Uterus (tissue), 4 donors: ENCODE measurements around the gene LRP2BP. TPM values are rescaled to one million over a fixed set of nuclear protein-coding genes. Genes with fewer than 3 reads are reported as not detected.

ENCODE experiments used
- DNase-seq, 2 donors: peaks; one replicate each; pipeline ENCODE4 v3.0.0-alpha.2; 2019 to 2020
- H3K27ac ChIP-seq, 2 donors: fragments of 200-600 bp; sonication (generic); 1 replicate in 1 of 2; 2 replicates in 1 of 2; pipeline ENCODE4 v1.5.1; 2016 to 2018
- H3K27me3 ChIP-seq, 2 donors: fragments of 200-600 bp; sonication (generic); one replicate each; pipeline ENCODE4 v1.5.1; 2018 to 2019; ENCODE audit warnings: control low read depth in 1 of 2
- H3K36me3 ChIP-seq, 2 donors: fragments of 200-600 bp; sonication (generic); one replicate each; pipeline ENCODE4 v1.5.1; 2019; ENCODE audit warnings: control low read depth in 1 of 2
- H3K4me1 ChIP-seq, 2 donors: fragments of 200-600 bp; sonication (generic); one replicate each; pipeline ENCODE4 v1.5.1; 2018 to 2019; ENCODE audit warnings: control low read depth in 1 of 2
- H3K4me3 ChIP-seq, 2 donors: fragments of 200-600 bp; sonication (generic); 1 replicate in 1 of 2; 2 replicates in 1 of 2; pipeline ENCODE4 v1.5.1; 2018 to 2019; ENCODE audit warnings: mild to moderate bottlenecking in 1 of 2
- H3K9me3 ChIP-seq, 2 donors: fragments of 200-600 bp; sonication (generic); one replicate each; pipeline ENCODE4 v1.5.1; 2019; ENCODE audit warnings: control low read depth in 1 of 2
- POLR2A ChIP-seq, 2 donors: fragments of 450-650 bp; IDR thresholded peaks; one replicate each; pipeline ENCODE4 v1.6.1; 2016; ENCODE audit warnings: antibody characterized with exemption in 2 of 2, mild to moderate bottlenecking in 1 of 2, moderate library complexity in 1 of 2
- intact Hi-C: fragments of 100-400 bp; cut with DNase I; formaldehyde crosslinking; loops from one replicate; pipeline ENCODE4 v1.15.1; 2023; ENCODE audit warnings: low total_unique reads
- total RNA-seq, 4 donors: library from RNA; depleted of rRNA in 3 of 4; stranded (reverse); fragments of >200 nt in 3 of 4; gene quantifications; one replicate each; pipeline versions ENCODE4 v1.1.0 to v1.2.4, GENCODE V29; 2014 to 2023
- TF ChIP-seq, protein P1 (sequence below), 4 experiments: fragments of 200-600 bp in 2 of 4; fragments of 450-650 bp in 2 of 4; sonication (generic) in 2 of 4; IDR thresholded peaks; one replicate each; pipeline ENCODE4 v1.5.1; 2016 to 2019; ENCODE audit warnings: antibody characterized with exemption in 4 of 4, mild to moderate bottlenecking in 2 of 4, moderate library complexity in 1 of 4
- donor health status: DM: yes; HTN: yes; CAD: no.

Gene LRP2BP
- 1 to 10 TPM; 1.2 to 3.3 (median 2.0) TPM for total RNA-seq

DNA sequence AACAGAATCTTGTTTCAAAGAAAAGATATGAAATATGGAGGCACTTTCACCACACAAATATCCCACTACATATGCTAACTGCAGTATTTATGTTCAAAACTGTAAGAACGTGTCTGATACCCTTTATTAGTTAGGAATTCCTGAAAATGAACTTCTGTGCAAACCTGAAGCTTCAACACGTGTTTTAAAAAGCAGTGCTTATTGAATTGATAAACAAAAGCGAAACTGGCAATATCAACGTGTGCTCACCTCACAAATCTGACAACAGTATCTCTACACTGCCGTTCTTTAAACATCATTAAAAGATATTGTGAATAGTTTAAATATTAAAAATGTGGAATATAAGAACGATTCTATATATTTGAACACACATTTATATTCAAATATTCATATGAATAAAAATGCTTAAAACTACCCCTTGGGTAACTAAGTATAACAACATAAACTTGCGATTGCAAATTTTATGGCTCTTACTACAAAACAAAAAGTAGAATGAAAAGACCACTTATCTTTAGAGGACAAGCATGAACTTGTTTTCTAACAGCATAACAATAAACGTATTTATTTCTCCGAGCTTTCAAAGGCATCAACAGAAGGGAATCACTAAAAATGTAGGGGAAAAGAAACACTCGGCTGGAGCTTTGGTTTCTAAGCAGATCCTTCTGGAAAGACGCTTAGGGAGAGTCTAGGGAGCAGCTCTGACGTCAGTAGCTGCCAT is at the start of gene LRP2BP:
Gene LRP2BP, minus strand, starts transcription at position 687 of the 718 bp plus-strand sequence. CDS start 17,738 bp downstream, outside the sequence.
- peak within 1 kb of the TSS; percentile 98 to 99 for H3K27ac ChIP-seq
- no peaks in the 10 kb centered on the region for H3K27me3 ChIP-seq
- H3K4me1 ChIP-seq = no peaks in the 10 kb centered on the region
- no peaks in the 10 kb centered on the region for H3K36me3 ChIP-seq
- peak within 1 kb of the TSS; percentile 82 to 92 for H3K4me3 ChIP-seq
- intact Hi-C loops = no loop called here
- H3K9me3 ChIP-seq = no peaks in the 10 kb centered on the region
- no peak for TF ChIP-seq POLR2A (IDR thresholded peaks at IDR 0.05)
- TF ChIP-seq, protein P1, sequence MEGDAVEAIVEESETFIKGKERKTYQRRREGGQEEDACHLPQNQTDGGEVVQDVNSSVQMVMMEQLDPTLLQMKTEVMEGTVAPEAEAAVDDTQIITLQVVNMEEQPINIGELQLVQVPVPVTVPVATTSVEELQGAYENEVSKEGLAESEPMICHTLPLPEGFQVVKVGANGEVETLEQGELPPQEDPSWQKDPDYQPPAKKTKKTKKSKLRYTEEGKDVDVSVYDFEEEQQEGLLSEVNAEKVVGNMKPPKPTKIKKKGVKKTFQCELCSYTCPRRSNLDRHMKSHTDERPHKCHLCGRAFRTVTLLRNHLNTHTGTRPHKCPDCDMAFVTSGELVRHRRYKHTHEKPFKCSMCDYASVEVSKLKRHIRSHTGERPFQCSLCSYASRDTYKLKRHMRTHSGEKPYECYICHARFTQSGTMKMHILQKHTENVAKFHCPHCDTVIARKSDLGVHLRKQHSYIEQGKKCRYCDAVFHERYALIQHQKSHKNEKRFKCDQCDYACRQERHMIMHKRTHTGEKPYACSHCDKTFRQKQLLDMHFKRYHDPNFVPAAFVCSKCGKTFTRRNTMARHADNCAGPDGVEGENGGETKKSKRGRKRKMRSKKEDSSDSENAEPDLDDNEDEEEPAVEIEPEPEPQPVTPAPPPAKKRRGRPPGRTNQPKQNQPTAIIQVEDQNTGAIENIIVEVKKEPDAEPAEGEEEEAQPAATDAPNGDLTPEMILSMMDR (IDR thresholded peaks at IDR 0.05) = no peak
- DNase-seq = no peak

DNA sequence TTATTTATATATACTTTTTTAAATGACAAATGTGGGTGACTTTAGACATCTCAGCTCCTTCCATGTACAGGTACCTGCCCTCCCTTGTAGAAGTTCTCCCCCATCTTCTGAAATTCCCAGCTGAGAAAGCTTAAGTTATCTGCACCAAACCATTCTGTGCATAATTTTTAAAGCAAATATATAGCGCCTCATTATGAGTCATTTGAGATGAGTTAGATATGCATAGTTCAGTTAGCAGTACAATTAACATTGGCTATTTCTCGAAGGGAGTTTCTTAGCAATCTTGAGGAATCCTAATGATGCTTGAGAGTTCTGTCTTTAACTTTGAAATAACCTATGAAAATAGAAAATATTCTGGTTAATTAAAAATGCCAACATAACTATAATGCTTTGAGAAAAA is 49.5 kb upstream of the LRP2BP start:
- intact Hi-C loops = no loop called here
- DNase-seq = no peak
- Histone ChIP-seq H3K36me3 (no peaks in the 10 kb centered on the region), H3K27me3 (no peaks in the 10 kb centered on the region), H3K4me1 (no peaks in the 10 kb centered on the region), H3K27ac (no peak overlapping the region), H3K4me3 (no peak overlapping the region), H3K9me3 (no peaks in the 10 kb centered on the region)
- no peak for TF ChIP-seq POLR2A (IDR thresholded peaks at IDR 0.05)
- TF ChIP-seq, protein P1 (IDR thresholded peaks at IDR 0.05) = no peak

DNA sequence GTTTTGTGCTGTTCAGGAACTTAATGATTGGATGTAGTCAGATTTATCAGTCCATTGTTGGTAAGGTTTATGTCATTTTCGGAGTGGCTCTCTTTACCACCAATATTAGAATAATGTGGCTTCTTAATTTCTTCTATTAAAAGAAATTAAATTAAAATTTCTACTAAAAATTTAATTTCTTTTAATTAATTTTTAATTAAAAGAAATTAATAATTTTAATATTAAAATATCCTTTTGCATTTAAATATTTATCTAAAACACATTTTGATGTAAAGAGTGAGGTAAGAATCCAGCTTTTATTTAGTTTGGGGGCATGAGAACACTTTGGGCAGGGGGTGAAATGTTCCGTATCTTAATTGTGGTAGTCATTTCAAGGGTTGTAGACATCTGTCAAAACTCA is 45.8 kb upstream of the LRP2BP start:
- DNase-seq = no peak
- intact Hi-C loops = no loop called here
- TF ChIP-seq, protein P1 (IDR thresholded peaks at IDR 0.05) = no peak
- no peak for TF ChIP-seq POLR2A (IDR thresholded peaks at IDR 0.05)
- Histone ChIP-seq H3K4me1 (no peaks in the 10 kb centered on the region), H3K36me3 (no peaks in the 10 kb centered on the region), H3K9me3 (no peaks in the 10 kb centered on the region), H3K4me3 (no peak overlapping the region), H3K27me3 (no peaks in the 10 kb centered on the region), H3K27ac (no peak overlapping the region)

DNA sequence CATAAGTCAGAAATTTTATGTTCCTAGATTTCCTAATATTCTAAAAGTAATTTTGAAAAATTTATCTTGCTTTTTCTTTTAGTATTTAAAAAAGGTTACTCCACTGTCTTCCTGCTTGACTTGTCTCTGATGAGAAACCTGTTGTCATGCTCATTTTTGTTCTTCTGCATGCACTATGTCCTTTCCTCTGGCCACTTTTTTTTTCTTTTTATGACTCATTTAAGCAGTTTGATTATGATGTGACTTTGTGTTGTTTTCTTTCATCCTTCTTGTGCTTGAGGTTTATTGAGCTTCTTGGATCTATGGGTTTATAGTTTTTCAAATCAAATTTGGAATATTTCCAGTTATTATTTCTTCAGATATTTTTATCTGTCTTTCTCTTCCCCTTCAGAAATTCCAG is 42.1 kb upstream of the LRP2BP start:
- DNase-seq = no peak
- Histone ChIP-seq H3K4me3 (no peak overlapping the region), H3K36me3 (no peaks in the 10 kb centered on the region), H3K27ac (no peak overlapping the region), H3K27me3 (no peaks in the 10 kb centered on the region), H3K4me1 (no peaks in the 10 kb centered on the region), H3K9me3 (no peaks in the 10 kb centered on the region)
- TF ChIP-seq, protein P1 (IDR thresholded peaks at IDR 0.05) = no peak
- no peak for TF ChIP-seq POLR2A (IDR thresholded peaks at IDR 0.05)
- intact Hi-C loops = no loop called here

DNA sequence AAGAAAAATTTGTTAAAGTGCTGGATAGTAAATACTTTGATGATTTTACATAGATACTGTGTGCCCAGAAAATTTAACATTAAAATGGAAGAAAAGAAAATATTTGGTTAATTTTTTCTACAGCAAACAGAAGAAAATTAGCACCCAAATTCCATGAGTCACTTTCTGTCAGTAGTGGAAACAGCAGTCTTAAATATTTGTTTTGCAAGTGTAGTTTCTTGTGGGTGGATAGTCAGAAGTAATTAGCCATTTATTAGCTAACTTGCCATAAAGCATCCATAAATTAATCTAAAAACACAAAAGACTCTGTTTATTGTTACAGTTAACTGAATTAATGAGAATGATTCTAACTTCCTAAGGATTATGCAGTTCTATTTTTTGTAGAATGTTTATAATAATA is 39.7 kb upstream of the LRP2BP start:
- no peak for DNase-seq
- H3K9me3 ChIP-seq = no peaks in the 10 kb centered on the region
- intact Hi-C loops = no loop called here
- no peaks in the 10 kb centered on the region for H3K4me1 ChIP-seq
- TF ChIP-seq, protein P1 (IDR thresholded peaks at IDR 0.05) = no peak
- TF ChIP-seq POLR2A (IDR thresholded peaks at IDR 0.05) = no peak
- H3K4me3 ChIP-seq = no peak overlapping the region
- no peaks in the 10 kb centered on the region for H3K36me3 ChIP-seq
- H3K27ac ChIP-seq = no peak overlapping the region
- H3K27me3 ChIP-seq = no peaks in the 10 kb centered on the region
